Measurements from ENCODE around the gene SDHC.

SDHC gene

DNA sequence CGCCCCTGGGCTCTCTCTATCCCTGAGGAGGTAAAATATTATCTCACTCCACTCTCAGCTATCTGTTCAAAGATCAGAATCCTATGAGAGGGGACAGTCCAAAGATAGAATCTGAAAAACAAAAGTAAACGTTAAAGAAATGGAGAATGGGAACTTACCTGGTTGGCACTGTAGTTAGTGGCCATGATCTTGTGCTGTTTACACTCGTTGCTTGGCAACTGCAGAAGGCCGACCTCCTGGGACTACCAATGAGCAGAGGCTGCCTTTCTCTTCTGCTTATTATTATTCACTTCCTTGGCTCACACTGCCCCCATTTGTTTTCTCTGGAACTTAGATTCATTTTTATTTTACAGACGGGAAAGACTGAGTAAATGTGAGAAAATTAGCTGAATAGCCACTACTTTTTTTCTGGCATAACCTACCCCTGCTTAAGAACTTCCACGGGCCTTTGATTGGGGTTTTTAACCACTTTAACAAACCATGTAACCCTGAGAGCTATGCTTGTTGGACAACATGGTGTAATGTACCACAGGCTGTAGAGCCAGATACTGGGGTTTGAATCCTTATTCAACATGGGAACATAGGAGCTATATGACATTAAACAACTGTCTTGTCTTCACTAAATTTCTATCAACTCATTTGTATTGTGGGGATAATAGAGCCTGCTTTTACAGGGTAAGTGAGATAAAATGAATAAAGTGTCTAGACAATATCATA, 53.7 kb downstream of the SDHC start, which contains the start of gene CFAP126:
CFAP126 (minus strand) TSS at position 193 of the 717 bp plus-strand sequence; CDS start at position 185, 8 bp downstream.
- no peak for TF ChIP-seq SIN3A (IDR thresholded peaks at IDR 0.05; ENCODE audit: borderline replicate concordance, insufficient read depth, low read length)
- TF ChIP-seq POLR2AphosphoS5 (IDR thresholded peaks at IDR 0.05; ENCODE audit: low read depth, low read length), result no peak
- TF ChIP-seq TAF1 (IDR thresholded peaks at IDR 0.05; ENCODE audit: borderline replicate concordance, insufficient read depth, low read length), result no peak
- TF ChIP-seq, protein P1, sequence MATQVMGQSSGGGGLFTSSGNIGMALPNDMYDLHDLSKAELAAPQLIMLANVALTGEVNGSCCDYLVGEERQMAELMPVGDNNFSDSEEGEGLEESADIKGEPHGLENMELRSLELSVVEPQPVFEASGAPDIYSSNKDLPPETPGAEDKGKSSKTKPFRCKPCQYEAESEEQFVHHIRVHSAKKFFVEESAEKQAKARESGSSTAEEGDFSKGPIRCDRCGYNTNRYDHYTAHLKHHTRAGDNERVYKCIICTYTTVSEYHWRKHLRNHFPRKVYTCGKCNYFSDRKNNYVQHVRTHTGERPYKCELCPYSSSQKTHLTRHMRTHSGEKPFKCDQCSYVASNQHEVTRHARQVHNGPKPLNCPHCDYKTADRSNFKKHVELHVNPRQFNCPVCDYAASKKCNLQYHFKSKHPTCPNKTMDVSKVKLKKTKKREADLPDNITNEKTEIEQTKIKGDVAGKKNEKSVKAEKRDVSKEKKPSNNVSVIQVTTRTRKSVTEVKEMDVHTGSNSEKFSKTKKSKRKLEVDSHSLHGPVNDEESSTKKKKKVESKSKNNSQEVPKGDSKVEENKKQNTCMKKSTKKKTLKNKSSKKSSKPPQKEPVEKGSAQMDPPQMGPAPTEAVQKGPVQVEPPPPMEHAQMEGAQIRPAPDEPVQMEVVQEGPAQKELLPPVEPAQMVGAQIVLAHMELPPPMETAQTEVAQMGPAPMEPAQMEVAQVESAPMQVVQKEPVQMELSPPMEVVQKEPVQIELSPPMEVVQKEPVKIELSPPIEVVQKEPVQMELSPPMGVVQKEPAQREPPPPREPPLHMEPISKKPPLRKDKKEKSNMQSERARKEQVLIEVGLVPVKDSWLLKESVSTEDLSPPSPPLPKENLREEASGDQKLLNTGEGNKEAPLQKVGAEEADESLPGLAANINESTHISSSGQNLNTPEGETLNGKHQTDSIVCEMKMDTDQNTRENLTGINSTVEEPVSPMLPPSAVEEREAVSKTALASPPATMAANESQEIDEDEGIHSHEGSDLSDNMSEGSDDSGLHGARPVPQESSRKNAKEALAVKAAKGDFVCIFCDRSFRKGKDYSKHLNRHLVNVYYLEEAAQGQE (IDR thresholded peaks at IDR 0.05; ENCODE audit: insufficient read depth in 1 of 2, low read depth in 2 of 2, low read length in 2 of 2), result no peak
- TF ChIP-seq FOXP2 (optimal IDR thresholded peaks at IDR 0.05; ENCODE audit: borderline replicate concordance, extremely low read depth, extremely low read length, insufficient read depth), result no peak

DNA sequence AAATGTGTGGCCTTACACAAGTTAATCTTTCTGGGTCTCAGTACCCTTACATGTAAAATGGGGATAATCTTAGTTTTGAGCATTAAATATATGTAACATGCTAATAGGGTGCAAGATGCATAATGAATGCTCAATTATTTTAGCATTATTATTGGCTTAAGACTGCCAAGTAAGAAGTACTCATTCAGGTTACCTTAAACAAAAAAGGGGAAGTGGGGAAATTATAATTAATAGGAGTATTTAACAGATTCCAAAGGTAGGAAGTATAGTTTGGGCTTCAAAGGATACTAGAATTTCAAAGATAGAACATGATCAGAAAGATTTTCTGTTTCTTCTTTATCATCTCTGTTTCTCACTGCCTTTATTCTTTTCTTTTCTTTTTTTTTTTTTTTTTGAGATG, 59.3 kb downstream of the SDHC start:
- TF ChIP-seq, protein P1 (IDR thresholded peaks at IDR 0.05; ENCODE audit: insufficient read depth in 1 of 2, low read depth in 2 of 2, low read length in 2 of 2), result no peak
- no peak for TF ChIP-seq FOXP2 (optimal IDR thresholded peaks at IDR 0.05; ENCODE audit: borderline replicate concordance, extremely low read depth, extremely low read length, insufficient read depth)
- TF ChIP-seq TAF1 (IDR thresholded peaks at IDR 0.05; ENCODE audit: borderline replicate concordance, insufficient read depth, low read length), result no peak
- no peak for TF ChIP-seq POLR2AphosphoS5 (IDR thresholded peaks at IDR 0.05; ENCODE audit: low read depth, low read length)
- no peak for TF ChIP-seq SIN3A (IDR thresholded peaks at IDR 0.05; ENCODE audit: borderline replicate concordance, insufficient read depth, low read length)

DNA sequence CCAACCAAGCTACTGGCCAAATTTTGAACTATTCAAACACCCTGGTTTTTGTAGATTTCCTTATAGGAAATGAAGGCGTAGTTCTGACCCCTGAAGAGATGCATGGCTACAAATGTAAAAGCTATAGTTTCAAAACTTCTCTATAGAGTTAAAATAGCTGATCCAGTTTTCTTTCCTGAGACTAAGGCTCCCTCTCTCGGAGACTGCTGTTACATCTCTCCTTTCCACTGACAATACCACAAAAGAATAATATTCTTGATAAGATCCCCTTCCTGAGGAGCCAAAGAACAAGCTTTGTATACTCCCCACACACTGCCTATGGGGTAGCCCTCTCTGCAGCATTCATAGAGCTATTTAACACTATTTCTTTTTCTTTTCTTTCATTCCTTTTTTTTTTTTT, 60.2 kb downstream of the SDHC start:
- TF ChIP-seq, protein P1 (IDR thresholded peaks at IDR 0.05; ENCODE audit: insufficient read depth in 1 of 2, low read depth in 2 of 2, low read length in 2 of 2), result no peak
- TF ChIP-seq FOXP2 (optimal IDR thresholded peaks at IDR 0.05; ENCODE audit: borderline replicate concordance, extremely low read depth, extremely low read length, insufficient read depth), result no peak
- no peak for TF ChIP-seq SIN3A (IDR thresholded peaks at IDR 0.05; ENCODE audit: borderline replicate concordance, insufficient read depth, low read length)
- no peak for TF ChIP-seq POLR2AphosphoS5 (IDR thresholded peaks at IDR 0.05; ENCODE audit: low read depth, low read length)
- TF ChIP-seq TAF1 (IDR thresholded peaks at IDR 0.05; ENCODE audit: borderline replicate concordance, insufficient read depth, low read length), result no peak

DNA sequence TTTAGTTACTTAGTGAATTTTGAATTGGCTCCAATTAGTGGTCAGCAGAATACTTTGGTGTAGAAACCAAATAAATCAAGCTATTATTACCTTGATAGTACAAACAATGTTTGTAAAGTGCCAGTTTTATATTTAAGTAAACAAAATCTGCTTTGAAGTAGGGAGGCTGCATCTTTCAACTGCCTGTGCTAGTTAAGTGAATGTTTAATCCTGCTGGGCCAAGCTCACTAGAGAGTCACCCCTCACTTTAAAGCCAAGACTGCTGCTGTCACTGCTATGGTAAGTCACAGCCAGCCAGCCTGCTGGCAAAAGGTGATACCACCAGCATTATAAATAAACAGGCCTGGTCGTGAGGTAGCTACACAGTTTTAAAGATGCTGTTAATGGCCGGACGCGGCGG, 63.8 kb downstream of the SDHC start:
- TF ChIP-seq TAF1 (IDR thresholded peaks at IDR 0.05; ENCODE audit: borderline replicate concordance, insufficient read depth, low read length) (no peak), POLR2AphosphoS5 (IDR thresholded peaks at IDR 0.05; ENCODE audit: low read depth, low read length) (no peak), SIN3A (IDR thresholded peaks at IDR 0.05; ENCODE audit: borderline replicate concordance, insufficient read depth, low read length) (no peak), FOXP2 (optimal IDR thresholded peaks at IDR 0.05; ENCODE audit: borderline replicate concordance, extremely low read depth, extremely low read length, insufficient read depth) (no peak)
- TF ChIP-seq, protein P1 (IDR thresholded peaks at IDR 0.05; ENCODE audit: insufficient read depth in 1 of 2, low read depth in 2 of 2, low read length in 2 of 2), result no peak

All from PFSK-1 (cell line).